ENCODE results near the gene NUP50.

The NUP50 gene

GRCh38 chr22:45200860-45201511 is 37.3 kb downstream of the NUP50 start:
- H3K27ac ChIP-seq = peak overlapping the region; percentile 30
- TF ChIP-seq CTCF (conservative IDR thresholded peaks at IDR 0.05) = no peak
- TF ChIP-seq ZFX (IDR thresholded peaks at IDR 0.05) = no peak

- H3K27ac ChIP-seq = peak overlapping the region; percentile 30
- TF ChIP-seq ZFX (IDR thresholded peaks at IDR 0.05) = no peak
- TF ChIP-seq CTCF (conservative IDR thresholded peaks at IDR 0.05) = no peak
These were observed 38.1 kb downstream of the NUP50 start for GRCh38 chr22:45201678-45202332.

DNA sequence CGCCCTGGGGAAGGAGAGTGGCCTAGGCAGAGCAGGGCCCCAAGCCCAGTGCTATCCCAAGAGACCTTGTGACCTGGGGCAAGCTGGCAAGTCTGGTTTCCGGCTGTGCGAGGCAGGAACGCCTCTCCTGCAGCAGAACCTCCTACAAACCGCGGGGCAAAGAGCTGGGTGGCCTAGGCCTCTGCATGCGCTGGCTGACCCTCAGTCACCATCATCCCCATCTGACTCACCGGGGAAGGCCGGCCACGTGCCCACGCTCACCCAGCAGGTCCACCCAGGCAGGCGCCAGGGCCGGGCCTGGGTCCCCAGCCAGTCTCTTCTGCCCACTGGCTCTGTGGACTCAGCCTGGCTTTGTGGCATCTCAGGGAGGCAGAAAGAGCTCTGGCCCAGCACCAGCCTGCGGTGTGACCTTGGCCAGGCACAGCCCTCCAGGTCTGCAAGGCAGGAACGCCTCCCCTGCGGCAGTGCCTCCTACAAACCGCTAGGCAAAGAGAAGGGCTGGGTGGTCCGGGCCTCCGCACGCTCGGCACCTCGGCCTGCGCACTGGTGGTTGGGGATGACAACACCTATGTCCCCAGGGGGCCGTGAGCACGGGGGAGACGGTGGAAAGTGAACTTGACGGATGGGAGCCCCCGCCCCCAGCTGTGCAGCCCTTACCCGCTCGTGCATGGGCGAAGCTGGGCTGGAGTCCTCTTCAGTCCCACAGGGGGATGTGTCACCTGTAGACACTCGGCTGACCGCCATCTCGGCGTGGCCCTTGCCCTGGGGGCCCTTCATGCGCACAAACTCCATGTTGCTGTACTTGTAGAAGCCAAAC is 38.8 kb downstream of the NUP50 start:
- H3K27ac ChIP-seq = peak overlapping the region; percentile 30
- TF ChIP-seq ZFX (IDR thresholded peaks at IDR 0.05) (0 out of 2 replicates have a peak, but pooled peaks have one; percentile 16), CTCF (conservative IDR thresholded peaks at IDR 0.05) (no peak)

GRCh38 chr22:45203150-45203951 is 39.6 kb downstream of the NUP50 start:
- TF ChIP-seq ZFX (IDR thresholded peaks at IDR 0.05) = no peak
- no peak for TF ChIP-seq CTCF (conservative IDR thresholded peaks at IDR 0.05)

GRCh38 chr22:45204241-45204640 is 40.5 kb downstream of the NUP50 start:
- TF ChIP-seq CTCF (conservative IDR thresholded peaks at IDR 0.05) = no peak
- no peak for TF ChIP-seq ZFX (IDR thresholded peaks at IDR 0.05)
- H3K27ac ChIP-seq = no peak overlapping the region

More at GRCh38 chr22:45203150-45203951, 39.6 kb downstream of the NUP50 start:
- no peak overlapping the region for H3K27ac ChIP-seq

DNA sequence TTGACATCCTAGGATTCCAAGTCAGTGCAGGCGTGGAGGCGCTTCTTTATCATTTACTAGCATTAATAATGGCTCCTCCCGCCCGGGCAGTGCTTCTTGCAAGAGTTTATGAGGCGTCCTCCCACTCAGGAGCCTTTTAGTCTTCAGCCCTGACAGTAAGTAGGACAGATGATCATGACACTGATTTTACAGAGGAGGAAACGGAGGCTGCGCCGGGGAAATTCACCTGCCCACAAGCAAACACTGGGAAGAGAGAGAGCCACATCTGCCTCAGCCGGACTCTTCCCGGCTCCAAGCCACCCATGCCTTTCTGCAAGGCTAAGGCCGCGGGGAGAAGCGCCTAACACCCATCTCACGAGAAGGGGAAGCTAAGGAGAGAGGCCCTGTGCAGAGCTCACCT is 41.1 kb downstream of the NUP50 start:
- H3K27ac ChIP-seq = no peak overlapping the region
- TF ChIP-seq CTCF (conservative IDR thresholded peaks at IDR 0.05) (no peak), ZFX (IDR thresholded peaks at IDR 0.05) (no peak)
